Prostate gland (tissue), 2 donors: ENCODE data around the gene DDX31. TPM values are rescaled to one million over a fixed set of nuclear protein-coding genes. Genes with fewer than 3 reads are reported as not detected.

Source experiments
- DNase-seq: peaks from one replicate; pipeline ENCODE4 v3.0.0-alpha.2; 2019; ENCODE audit warnings: low spot score
- H3K27ac ChIP-seq, 2 donors: fragments of 200-600 bp; sonication (generic); 2 replicates each; pipeline ENCODE4 v1.5.1; 2017 to 2019
- H3K27me3 ChIP-seq: fragments of 200-600 bp; sonication (generic); replicated peaks from 2 replicates; pipeline ENCODE4 v1.5.1; 2019; ENCODE audit not compliant: insufficient read depth
- H3K36me3 ChIP-seq, 2 donors: fragments of 200-600 bp; sonication (generic); 1 replicate in 1 of 2; 2 replicates in 1 of 2; pipeline versions ENCODE4 v1.5.1 to v1.8.1; 2017 to 2019
- H3K4me1 ChIP-seq: fragments of 200-600 bp; sonication (generic); replicated peaks from 2 replicates; pipeline ENCODE4 v1.5.1; 2019
- H3K4me3 ChIP-seq, 2 donors: fragments of 200-600 bp; sonication (generic); 2 replicates each; pipeline ENCODE4 v1.5.1; 2017 to 2019
- H3K9me3 ChIP-seq: fragments of 200-600 bp; sonication (generic); 2 replicates; pipeline ENCODE4 v1.5.1; 2017
- POLR2A ChIP-seq: fragments of 450-650 bp; IDR thresholded peaks from one replicate; pipeline ENCODE4 v1.6.1; 2016; ENCODE audit warnings: antibody characterized with exemption, mild to moderate bottlenecking
- POLR2AphosphoS5 ChIP-seq: sonication (generic); formaldehyde crosslinking; IDR thresholded peaks from one replicate; pipeline ENCODE4 v1.6.1; 2017; ENCODE audit warnings: antibody characterized with exemption
- WGBS: methylation state at CpG from one replicate; pipeline ENCODE4 v1.1.5; 2018; 5-methylcytosine and 5-hydroxymethylcytosine counted together
- intact Hi-C: fragments of 100-400 bp; cut with DNase I; formaldehyde crosslinking; loops from one replicate; pipeline ENCODE4 v1.14.2; 2022
- total RNA-seq, 2 donors: library from RNA; depleted of rRNA; stranded (reverse); fragments of >200 nt; gene quantifications; one replicate each; pipeline ENCODE4 v1.1.0, GENCODE V29; 2016
- TF ChIP-seq, protein P1 (sequence below), 4 experiments: fragments of 200-600 bp in 2 of 4; fragments of 450-650 bp in 2 of 4; sonication (generic) in 2 of 4; IDR thresholded peaks; 1 replicate in 3 of 4; 2 replicates in 1 of 4; pipeline ENCODE4 v1.5.1; 2016 to 2019; ENCODE audit warnings: antibody characterized with exemption in 4 of 4, mild to moderate bottlenecking in 2 of 4, moderate library complexity in 2 of 4

Gene DDX31
- total RNA-seq, 2 donors from 2014 or later = 19.0 to 22.2 TPM

DNA sequence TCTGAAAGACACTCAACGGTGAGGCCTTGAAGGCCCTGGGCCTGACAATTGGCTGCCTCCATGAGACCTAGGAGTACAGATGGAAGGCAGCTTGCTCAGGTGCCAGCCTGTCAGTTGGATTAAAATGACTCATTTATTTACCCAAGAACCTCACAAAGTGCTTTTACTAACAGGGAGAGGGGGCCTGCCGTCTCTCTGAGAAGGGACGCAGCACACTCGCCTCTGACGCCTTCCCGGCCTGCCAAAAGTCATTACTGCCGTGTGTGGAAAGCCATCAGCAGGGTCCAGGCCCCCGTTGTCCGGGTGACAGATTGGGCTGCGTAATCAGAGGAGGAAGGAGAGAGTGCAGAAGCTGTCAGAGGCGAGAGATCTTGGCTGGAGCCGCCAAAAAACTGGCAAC lies 32.4 kb downstream of the DDX31 start:
- peak; percentile 66 for TF ChIP-seq POLR2AphosphoS5
- TF ChIP-seq POLR2A = no peak
- TF ChIP-seq, protein P1, sequence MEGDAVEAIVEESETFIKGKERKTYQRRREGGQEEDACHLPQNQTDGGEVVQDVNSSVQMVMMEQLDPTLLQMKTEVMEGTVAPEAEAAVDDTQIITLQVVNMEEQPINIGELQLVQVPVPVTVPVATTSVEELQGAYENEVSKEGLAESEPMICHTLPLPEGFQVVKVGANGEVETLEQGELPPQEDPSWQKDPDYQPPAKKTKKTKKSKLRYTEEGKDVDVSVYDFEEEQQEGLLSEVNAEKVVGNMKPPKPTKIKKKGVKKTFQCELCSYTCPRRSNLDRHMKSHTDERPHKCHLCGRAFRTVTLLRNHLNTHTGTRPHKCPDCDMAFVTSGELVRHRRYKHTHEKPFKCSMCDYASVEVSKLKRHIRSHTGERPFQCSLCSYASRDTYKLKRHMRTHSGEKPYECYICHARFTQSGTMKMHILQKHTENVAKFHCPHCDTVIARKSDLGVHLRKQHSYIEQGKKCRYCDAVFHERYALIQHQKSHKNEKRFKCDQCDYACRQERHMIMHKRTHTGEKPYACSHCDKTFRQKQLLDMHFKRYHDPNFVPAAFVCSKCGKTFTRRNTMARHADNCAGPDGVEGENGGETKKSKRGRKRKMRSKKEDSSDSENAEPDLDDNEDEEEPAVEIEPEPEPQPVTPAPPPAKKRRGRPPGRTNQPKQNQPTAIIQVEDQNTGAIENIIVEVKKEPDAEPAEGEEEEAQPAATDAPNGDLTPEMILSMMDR (IDR thresholded peaks at IDR 0.05) = no peak
- intact Hi-C loops = no loop called here

DNA sequence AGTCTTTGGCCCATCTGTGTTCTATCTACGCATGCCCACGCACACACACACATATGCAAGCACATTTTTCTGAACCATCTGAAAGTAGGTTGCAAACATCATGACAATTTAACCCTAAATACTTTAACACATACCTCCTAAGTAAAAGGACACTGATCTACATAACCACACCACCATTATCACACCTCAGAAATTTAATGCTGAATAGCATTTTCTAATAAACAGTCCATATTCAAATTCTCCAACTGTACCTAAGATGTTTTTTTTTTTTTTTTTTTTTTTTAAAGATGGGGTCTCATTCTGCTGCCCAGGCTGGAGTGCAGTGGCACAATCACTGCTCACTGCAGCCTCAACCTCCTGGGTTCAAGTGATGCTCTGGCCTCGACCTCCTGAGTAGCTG lies 35.5 kb downstream of the DDX31 start:
- Histone ChIP-seq H3K27ac (no peak overlapping the region), H3K4me1 (peaks cover 8% of the 10 kb centered on the region), H3K27me3 (no peaks in the 10 kb centered on the region), H3K4me3 (no peak overlapping the region), H3K36me3 (no peaks in the 10 kb centered on the region), H3K9me3 (no peaks in the 10 kb centered on the region)
- TF ChIP-seq, protein P1 (IDR thresholded peaks at IDR 0.05) = no peak
- TF ChIP-seq POLR2A = no peak
- no peak for TF ChIP-seq POLR2AphosphoS5
- WGBS = 96% methylated on average over 3 of the region's 3 CpGs
- no peak for DNase-seq
- intact Hi-C loops = no loop called here

More for the DNA sequence above, 32.4 kb downstream of the DDX31 start:
- H3K27me3 ChIP-seq = no peaks in the 10 kb centered on the region
- H3K36me3 ChIP-seq = no peaks in the 10 kb centered on the region
- peaks cover 8% of the 10 kb centered on the region for H3K4me1 ChIP-seq
- DNase-seq = peak; percentile 67
- no peak overlapping the region for H3K4me3 ChIP-seq
- H3K9me3 ChIP-seq = no peaks in the 10 kb centered on the region
- 44% methylated on average over 12 of the region's 12 CpGs for WGBS
- peak overlapping the region; percentile 78 to 80 for H3K27ac ChIP-seq

DNA sequence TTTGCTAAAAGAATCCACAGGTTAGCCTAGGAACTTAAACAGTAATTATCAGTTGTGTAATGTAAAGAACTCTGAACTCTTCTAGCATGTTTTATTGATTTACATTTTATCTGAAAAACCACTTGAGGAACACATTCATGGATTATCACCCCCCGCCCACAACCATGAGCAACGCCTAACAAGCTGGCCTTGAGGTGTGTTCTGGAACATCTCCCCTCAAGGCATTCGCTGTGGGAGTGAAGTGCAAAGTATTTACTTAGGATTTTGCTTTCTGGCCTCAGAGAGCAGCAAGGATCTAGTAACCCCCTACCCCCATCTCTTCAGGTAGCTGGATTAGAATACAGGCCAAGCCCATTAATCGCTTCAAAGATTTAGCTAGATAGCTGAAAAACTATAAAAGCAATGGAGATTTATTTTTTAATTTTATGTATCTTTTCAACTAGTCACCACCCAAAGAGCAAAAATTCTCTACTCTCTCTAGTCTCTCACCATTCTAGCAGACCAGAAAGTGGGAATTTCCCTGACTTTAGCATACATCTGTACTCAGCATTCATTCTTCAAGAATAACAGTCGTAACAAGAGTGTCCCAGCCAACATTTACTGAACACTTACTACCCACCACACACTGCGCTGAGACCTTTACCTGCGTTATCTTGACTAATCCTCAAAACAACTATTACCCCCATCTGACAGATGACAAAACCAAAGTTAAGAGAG lies 37.2 kb downstream of the DDX31 start:
- no peaks in the 10 kb centered on the region for H3K36me3 ChIP-seq
- H3K27me3 ChIP-seq = no peaks in the 10 kb centered on the region
- no peak for DNase-seq
- H3K4me1 ChIP-seq = peaks cover 8% of the 10 kb centered on the region
- no peaks in the 10 kb centered on the region for H3K9me3 ChIP-seq
- TF ChIP-seq, protein P1 (IDR thresholded peaks at IDR 0.05) = no peak
- TF ChIP-seq POLR2A = no peak
- TF ChIP-seq POLR2AphosphoS5 = no peak
- intact Hi-C loops = no loop called here
- 82% methylated on average over 7 of the region's 7 CpGs for WGBS
- H3K4me3 ChIP-seq = no peak overlapping the region
- no peak overlapping the region for H3K27ac ChIP-seq

DNA sequence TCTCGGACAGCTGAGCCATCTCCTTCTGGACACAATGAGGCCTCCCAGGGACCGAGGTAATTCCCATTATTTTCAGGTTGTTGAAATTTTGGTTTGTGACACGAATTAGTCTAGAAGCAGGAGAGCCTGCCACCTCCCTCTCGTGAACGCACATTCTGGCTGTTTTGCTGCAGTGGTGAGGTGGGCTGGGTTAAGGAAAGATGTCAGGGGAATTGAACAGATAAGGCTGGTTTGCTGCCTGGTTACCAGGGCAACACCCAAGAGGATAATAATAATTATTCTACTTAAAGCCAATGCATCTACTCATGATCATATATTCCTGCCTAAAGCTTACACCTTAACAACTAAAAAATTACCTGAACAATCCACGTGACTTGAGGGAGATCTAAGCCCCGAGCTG lies 38.1 kb downstream of the DDX31 start:
- no peaks in the 10 kb centered on the region for H3K27me3 ChIP-seq
- TF ChIP-seq POLR2AphosphoS5 (no peak), POLR2A (no peak)
- TF ChIP-seq, protein P1 (IDR thresholded peaks at IDR 0.05) = no peak
- no peaks in the 10 kb centered on the region for H3K36me3 ChIP-seq
- no peaks in the 10 kb centered on the region for H3K9me3 ChIP-seq
- 79% methylated on average over 7 of the region's 7 CpGs for WGBS
- DNase-seq = no peak
- no peak overlapping the region for H3K4me3 ChIP-seq
- H3K27ac ChIP-seq = no peak overlapping the region
- intact Hi-C loops = no loop called here
- peaks cover 4% of the 10 kb centered on the region for H3K4me1 ChIP-seq

DNA sequence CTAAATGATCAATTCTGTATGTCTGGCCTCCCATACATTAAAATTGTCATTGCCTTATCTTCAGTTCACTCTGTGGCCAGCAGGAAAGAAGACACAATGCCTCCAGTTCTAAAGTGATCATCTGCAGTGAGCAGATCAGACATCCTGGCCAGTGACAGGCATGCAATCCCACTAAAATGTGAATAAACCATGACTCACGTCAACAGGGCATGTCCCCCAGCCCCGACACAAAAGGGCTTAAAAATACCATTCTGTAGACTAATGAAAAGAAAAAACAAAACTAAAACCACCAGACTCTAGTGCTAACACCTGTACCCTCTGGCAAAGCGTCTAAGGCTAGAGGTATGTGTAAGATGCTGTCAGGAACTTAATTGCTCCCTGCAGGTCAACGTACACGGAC lies 38.5 kb downstream of the DDX31 start:
- Histone ChIP-seq H3K27ac (no peak overlapping the region), H3K27me3 (no peaks in the 10 kb centered on the region), H3K36me3 (no peaks in the 10 kb centered on the region), H3K4me1 (peaks cover under 1% of the 10 kb centered on the region), H3K9me3 (no peaks in the 10 kb centered on the region), H3K4me3 (no peak overlapping the region)
- 72% methylated on average over 5 of the region's 5 CpGs for WGBS
- TF ChIP-seq POLR2AphosphoS5 (no peak), POLR2A (no peak)
- TF ChIP-seq, protein P1 (IDR thresholded peaks at IDR 0.05) = no peak
- DNase-seq = no peak
- intact Hi-C loops = no loop called here
